ENCODE results near the gene ZNF500. TPM values are rescaled to one million over a fixed set of nuclear protein-coding genes. Genes with fewer than 3 reads are reported as not detected.
"Not testable (repeated sequence)": the region's sequence is repeated elsewhere in the genome, so short reads cannot be mapped to it uniquely, and the experiment has no call there.

ZNF500 gene
- total RNA-seq, 1 experiment from 2014 or later: 8.1 TPM

DNA sequence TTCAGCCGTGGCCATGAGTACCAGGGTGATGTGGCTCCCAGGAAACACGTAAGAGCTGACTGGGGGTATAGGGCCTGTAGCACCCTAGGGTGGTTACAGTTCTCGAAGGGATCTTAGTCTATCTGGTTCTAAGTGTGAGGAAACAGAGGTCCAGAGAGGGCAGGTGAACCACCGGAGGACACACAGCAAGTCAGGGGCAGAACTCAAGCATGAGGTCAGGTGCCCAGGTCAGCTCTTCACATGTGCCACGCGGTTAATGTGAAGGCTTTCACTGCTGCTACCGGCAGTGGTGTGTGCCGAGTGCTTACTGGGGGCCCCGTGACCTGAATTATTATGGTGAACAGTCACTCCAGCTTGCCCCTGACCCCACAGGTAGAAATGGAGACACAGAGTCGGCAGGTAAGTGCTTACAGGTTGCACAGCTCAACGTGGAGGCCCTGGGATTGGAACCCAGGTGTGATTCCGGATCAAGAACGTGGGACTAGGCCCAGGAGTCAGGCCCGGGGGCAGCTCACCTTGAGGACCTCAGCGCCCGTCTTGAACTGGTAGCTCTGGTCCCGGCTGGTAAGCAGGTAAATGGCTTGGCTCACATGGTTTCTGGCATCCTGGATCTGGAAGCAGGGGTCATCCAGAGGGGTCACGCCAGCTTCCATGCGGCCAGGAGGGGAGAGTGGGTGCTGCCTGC lies 32.4 kb upstream of the ZNF500 start:
- no peak for DNase-seq (ENCODE audit: low read depth, low spot score)
- in situ Hi-C loops (cut with HindIII; ENCODE audit: low pct_unique_long_range_greater_than_20kb, low sequenced_read_pairs): no loop called here

DNA sequence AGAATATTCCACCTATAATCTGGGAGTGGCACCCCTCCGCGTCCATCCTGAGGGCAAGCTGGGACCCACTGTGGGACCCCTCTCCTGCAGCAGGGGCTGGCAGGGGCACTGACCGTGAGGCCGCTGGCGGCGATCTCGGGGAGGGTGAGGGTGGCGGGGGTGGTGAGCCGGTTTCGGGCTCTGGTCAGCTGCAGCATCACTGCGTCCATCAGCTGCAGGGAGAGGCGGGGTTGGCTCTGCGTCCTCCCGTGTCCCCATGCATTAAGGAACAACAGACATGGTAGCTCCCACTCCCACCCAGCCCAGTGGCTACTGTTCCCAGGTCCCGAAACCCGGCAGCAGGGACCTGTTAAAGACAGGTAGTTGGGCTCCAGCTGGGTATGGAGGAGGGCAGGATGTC lies 31.5 kb upstream of the ZNF500 start:
- no peak for DNase-seq (ENCODE audit: low read depth, low spot score)
- in situ Hi-C loops (cut with HindIII; ENCODE audit: low pct_unique_long_range_greater_than_20kb, low sequenced_read_pairs): no loop called here

DNA sequence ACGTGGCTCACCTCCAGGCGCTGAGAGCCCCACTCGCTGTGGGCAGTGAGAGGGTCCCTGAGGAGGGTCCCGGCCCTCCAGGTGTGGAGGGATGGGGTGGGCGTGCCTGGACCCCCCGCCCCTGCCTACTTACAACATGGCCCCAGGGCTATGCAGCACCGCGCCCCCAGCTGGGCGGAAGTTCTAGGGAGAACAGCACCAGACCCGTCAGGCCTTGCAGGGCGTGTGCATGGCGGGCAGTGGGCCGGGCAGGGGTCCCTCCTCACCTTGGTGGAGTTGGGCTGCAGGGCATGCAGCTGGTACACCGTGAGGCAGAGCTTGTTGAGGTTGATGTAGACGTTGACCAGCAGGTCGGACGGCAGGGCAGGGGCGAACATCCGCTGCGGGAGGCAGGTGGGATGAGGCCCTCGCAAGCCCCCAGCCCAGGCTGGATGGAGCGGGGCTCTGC lies 30.9 kb upstream of the ZNF500 start:
- no peak for DNase-seq (ENCODE audit: low read depth, low spot score)
- in situ Hi-C loops (cut with HindIII; ENCODE audit: low pct_unique_long_range_greater_than_20kb, low sequenced_read_pairs): no loop called here

DNA sequence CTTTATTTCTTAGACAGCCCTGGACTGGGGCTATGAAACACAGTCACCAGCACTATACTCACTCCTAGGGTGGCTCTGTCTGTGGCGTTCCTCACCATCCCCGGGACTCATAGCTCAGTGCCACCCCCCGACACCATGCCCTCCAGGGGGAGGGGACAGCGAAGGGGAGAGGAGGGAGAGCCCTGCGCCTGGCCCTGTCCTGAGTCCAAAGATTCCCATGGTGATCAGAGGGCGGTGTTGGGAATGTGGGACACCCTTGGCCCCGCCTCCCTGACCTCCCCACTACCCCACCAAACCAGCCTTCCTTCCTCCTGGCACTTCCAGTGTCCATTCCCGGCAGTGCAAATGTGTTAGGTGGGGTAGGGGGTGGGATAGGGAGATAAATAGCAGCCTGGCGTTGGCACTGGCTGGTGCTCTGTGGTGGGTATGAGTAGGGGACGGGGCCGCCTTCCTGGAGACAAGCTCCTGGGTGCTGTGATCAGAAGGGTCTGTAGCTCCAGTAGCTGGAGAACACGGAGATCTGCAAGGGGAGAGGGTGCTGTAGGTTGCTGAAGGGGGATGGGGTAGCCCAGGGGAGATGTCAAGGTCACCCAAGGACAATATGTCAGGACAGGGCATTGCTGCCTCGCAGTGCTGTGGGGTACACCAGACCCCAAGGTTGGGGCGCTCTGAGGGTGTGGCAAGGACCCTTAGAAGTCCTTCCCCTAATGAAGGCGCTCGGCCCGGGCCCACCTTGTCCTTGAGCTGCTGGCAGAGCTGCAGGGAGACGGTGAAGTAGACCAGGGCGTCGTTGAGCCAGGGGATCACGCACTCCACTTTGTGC lies 30.2 kb upstream of the ZNF500 start:
- no peak for DNase-seq (ENCODE audit: low read depth, low spot score)
- in situ Hi-C loops (cut with HindIII; ENCODE audit: low pct_unique_long_range_greater_than_20kb, low sequenced_read_pairs): no loop called here

DNA sequence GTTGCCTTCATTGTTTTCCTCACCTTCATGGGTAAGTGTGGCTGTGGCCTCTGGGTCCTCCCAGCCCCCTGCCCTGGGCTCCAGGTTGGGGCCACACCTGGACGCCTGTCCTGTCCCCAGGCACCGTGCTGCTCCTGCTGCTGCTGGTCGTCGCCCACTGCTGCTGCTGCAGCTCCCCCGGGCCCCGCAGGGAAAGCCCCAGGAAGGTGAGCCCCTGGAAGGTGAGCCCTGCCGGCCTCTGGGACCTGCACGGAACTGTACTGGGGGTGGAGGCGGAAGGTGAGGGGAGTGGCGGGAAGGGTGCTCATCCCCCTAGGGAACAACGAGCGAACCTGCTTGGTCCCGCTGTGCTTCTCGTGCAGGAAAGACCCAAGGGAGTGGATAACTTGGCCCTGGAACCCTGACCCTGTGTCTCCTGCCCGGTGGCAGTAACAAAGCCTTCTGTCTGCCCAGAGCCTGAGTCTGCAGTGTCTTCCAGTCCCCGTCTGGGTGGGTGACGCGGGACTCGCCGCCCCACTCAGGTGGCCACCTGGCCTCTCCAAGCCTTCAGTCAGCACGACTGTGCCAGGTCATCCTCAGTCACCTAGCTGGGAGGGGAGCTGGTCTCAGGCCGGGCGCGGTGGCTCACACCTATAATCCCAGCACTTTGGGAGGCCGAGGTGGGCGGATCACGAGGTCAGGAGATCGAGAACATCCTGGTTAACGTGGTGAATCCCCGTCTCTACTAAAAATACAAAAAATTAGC lies 29.0 kb upstream of the ZNF500 start:
- no peak for DNase-seq (ENCODE audit: low read depth, low spot score)
- in situ Hi-C loops (cut with HindIII; ENCODE audit: low pct_unique_long_range_greater_than_20kb, low sequenced_read_pairs): no loop called here

DNA sequence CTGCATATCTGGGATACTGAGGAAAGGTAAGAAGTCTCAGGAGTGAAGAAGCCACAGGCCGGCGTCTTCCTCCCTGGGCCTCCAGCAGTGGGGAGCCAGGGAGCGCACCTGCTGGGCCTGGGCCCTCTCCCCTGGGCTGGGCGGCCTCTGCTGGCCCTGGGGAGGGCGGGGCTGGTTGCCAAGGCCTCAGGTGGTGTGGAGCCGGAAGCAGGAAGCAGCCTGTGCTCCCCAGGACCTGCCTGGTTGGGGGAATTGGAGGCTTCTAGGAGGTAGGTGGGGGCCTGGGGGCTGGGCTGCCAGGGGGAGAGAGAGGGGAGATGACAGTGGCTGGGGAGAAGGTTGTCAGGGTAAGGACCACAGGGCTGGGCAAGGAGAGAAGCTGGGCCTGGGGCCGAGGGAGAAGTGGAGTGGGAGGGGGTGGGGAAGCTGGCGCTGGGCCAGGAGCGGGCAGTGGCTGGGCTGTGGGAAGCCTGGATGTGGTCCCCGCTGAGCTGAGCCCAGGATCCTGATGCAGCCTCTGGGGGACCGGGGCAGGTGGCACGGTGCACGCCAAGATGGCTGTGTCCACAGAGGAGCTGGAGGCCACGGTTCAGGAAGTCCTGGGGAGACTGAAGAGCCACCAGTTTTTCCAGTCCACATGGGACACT lies 28.3 kb upstream of the ZNF500 start, which contains the start of gene SMIM22:
Gene SMIM22 (plus strand): TSS at position 189 of the 647 bp plus-strand sequence. CDS start 366 bp downstream, at position 555.
- DNase-seq (ENCODE audit: low read depth, low spot score): no peak
- in situ Hi-C loops (cut with HindIII; ENCODE audit: low pct_unique_long_range_greater_than_20kb, low sequenced_read_pairs): no loop called here

DNA sequence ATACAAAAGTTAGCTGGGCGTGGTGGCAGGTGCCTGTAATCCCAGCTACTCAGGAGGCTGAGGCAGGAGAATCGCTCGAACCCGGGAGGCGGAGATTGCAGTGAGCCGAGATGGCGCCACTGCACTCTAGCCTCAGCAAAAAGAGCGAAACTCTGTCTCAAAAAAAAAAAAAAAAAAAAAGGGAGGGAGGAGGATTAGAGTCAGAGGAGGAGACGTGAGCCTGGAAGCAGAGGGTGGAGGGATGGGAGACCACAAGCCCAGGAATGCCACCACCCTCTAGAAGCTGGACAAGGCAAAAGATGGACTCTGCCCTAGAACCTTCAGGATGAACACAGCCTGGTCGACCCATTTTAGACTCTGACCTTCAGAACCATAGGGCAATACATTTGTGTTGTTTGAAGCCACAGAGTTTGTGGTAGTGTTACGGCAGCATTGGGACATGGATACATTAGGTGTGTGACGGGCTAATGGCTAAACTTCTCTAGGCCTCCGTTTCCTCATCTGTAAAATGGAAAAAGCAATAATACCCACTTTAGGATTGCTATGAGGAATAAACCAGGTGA lies 26.1 kb upstream of the ZNF500 start:
- DNase-seq (ENCODE audit: low read depth, low spot score): no peak
- in situ Hi-C loops (cut with HindIII; ENCODE audit: low pct_unique_long_range_greater_than_20kb, low sequenced_read_pairs): no loop called here

DNA sequence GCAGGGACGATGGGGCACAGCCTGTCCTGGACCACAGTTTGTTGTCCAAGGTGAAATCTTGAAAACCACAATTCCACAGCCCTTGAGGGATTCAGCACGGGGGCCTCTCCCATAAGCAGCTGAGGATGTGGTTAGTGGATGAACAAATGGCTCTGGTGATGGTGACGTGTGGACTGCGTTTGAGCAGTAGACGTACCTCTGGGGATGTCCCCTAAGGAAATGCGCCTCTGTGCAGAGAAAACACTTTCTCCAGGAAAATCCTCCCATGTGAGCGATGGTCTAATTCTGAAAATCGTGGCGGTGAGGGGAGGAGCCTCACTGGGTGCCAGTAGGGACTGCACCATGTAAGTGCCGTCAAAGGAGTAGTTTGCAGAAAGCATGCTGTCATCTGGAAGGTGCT lies 23.9 kb upstream of the ZNF500 start:
- in situ Hi-C loops (cut with HindIII; ENCODE audit: low pct_unique_long_range_greater_than_20kb, low sequenced_read_pairs): no loop called here
- DNase-seq (ENCODE audit: low read depth, low spot score): no peak

DNA sequence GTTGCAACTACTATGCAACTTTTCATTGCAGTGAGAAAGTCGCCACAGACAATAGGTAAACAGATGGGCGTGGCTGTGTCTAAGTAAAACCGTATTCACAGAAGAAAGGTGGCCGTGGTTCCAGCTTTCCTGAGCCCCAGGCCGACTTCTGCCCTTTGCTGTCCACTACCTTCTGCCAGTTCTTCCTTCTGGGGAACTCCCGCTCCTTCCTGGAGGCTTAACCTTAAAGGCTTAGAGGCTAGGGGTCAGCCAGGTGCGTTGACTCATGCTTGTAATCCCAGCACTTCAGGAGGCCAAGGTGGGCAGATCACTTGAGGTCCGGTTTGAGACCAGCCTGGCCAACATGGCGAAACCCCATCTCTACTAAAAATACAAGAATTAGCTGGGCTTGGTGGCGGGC lies 23.3 kb upstream of the ZNF500 start:
- no peak for DNase-seq (ENCODE audit: low read depth, low spot score)
- in situ Hi-C loops (cut with HindIII; ENCODE audit: low pct_unique_long_range_greater_than_20kb, low sequenced_read_pairs): no loop called here

DNA sequence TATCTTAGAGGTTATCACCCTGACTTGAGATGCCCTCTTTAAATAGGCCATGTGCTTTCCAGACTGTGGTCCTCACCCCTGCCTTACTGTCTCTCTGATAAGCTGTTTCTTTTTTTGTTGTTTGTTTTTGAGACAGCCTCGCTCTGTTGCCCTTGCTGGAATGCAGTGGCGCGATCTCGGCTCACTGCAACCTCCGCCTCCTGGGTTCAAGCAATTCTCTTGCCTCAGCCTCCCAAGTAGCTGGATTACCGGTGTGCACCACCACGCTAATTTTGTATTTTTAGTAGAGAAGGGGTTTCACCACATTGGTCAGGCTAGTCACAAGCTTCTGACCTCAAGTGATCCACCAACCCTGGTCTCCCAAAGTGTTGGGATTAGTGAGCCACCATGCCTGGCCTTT lies 21.9 kb upstream of the ZNF500 start:
- no peak for DNase-seq (ENCODE audit: low read depth, low spot score)
- in situ Hi-C loops (cut with HindIII; ENCODE audit: low pct_unique_long_range_greater_than_20kb, low sequenced_read_pairs): no loop called here

DNA sequence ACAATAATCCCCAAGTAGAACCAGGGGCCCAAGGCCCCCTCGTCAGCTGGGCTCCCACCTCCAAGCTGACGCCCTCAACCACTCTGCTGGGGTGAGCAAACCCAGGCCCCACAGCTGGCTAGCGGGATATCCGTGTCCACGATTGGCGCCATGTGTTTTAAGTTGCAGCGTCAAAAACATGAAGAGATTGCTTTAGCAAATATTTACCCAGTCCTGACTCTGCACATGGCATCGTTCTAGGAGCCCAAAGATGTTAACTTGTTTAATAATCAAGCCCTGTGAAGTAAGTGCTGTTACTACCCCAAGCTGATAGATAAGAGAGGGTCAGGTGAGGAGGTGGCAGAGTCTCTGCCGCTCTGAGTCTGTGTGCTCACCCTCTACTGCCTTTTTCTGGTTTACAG lies 21.5 kb upstream of the ZNF500 start:
- no peak for DNase-seq (ENCODE audit: low read depth, low spot score)
- in situ Hi-C loops (cut with HindIII; ENCODE audit: low pct_unique_long_range_greater_than_20kb, low sequenced_read_pairs): no loop called here

DNA sequence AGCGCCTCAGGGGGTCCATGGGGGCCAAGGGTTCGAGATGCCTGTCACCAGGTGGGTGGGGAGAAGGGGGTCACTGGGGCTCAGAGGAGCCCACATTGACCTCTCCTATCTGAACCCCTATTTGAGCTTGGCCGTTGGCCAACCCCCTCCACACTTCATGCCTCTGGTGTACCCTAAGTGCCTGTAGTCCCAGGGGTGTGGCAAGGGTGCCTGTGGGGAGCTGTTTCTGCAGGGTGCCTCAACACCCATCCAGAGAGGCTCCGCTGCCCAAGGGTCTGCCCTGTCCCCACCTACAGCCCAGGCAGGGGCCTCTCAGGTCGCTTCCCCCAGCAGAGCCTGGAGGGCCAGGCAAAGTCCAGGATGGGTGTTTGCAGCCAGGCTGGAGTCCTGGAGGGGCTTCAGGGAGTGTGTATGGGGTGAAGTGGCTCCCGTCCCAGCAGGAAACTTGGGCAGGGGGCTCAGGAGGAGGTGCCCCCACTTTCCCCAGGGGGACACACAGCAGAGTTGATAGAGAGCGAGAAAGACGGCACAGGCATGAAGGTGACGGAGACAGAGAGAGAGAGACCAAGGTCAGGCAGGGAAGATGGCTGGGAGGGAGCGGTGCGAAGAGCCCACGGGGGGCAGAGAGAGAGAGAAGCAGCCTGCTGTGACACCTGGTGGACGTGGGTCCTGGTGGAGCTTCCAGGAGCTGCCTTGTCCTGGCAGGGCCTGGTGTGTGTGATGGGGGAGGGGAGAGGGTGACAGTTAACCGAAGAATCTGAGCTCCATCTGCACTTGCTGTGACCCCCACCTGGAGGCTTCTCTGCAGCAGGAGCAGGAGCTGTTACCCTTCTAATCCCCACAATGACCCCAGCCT lies 20.9 kb upstream of the ZNF500 start, which contains the start of gene SEPTIN12:
Gene SEPTIN12 (minus strand): TSS at position 719 of the 856 bp plus-strand sequence. CDS start 700 bp downstream, at position 19.
- no peak for DNase-seq (ENCODE audit: low read depth, low spot score)
- in situ Hi-C loops (cut with HindIII; ENCODE audit: low pct_unique_long_range_greater_than_20kb, low sequenced_read_pairs): no loop called here

DNA sequence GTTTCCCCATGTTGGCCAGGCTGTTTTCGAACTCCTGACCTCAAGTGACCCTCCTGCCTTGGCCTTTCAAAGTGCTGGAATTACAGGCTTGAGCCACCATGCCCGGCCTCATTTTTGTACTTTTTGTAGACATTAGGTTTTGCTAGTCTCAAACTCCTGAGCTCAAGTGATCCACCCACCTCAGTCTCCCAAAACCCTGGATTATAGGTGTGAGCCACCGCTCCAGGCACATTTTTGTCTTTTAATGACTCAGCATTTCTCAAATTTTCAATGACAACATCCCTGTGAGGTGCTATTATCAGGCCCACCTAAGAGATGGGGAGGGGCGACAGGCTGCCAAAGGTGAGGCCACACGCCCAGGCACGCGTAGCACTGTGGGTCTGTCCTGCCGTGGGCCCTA lies 20.1 kb upstream of the ZNF500 start:
- in situ Hi-C loops (cut with HindIII; ENCODE audit: low pct_unique_long_range_greater_than_20kb, low sequenced_read_pairs): no loop called here
- DNase-seq (ENCODE audit: low read depth, low spot score): no peak

DNA sequence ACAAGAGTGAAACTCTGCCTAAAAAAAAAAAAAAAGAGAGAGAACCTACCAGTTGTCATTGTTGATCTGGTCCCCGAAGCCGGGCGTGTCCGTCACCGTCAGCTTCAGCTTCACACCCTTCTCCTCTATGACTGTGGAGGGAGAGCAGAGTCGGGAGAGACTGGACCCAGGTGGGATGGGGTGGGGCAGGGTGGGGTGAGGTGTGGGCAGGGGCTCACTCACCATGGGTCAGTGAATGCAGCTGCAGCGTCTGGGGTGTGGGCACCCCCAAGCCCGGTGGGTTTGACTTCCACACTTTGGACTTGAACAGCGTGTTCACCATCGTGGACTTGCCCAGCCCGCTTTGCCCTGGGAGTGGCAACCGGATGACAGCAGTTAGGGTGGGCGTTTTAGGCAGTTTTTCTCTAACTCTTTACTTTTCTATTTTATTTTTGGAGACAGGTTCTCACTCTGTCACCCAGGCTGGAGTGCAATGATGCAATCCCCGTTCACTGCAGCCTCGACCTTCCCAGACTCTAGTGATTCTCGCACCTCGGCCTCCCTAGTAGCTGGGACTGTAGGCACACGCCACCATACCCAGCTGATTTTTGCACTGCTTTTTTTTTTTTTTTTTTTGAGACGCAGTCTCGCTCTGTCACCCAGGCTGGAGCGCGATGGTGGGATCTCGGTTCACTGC lies 18.9 kb upstream of the ZNF500 start:
- no peak for DNase-seq (ENCODE audit: low read depth, low spot score)
- in situ Hi-C loops (cut with HindIII; ENCODE audit: low pct_unique_long_range_greater_than_20kb, low sequenced_read_pairs): no loop called here

DNA sequence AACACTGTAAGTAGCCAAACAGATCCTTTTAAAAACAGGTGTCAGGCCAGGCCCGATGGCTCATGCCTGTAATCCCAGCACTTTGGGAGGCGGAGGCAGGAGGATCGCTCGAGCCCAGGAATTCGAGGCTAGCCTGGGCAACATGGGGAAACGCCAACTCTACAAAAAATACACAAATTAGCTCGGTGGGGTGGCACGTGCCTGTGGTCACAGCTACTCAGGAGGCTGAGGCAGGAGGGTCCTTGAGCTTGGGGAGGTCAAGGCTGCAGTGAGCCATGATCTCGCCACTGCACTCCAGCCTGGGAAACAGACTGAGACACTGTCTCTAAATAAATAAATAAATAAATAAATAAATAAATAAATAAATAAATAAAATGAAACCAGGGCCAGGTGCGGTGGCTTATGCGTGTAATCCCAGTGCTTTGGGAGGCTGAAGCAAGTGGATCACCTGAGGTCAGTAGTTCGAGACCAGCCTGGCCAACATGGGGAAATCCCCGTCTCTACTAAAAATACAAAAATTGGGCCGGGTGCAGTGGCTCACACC lies 17.6 kb upstream of the ZNF500 start:
- in situ Hi-C loops (cut with HindIII; ENCODE audit: low pct_unique_long_range_greater_than_20kb, low sequenced_read_pairs); DNase-seq (ENCODE audit: low read depth, low spot score): not testable (repeated sequence)

DNA sequence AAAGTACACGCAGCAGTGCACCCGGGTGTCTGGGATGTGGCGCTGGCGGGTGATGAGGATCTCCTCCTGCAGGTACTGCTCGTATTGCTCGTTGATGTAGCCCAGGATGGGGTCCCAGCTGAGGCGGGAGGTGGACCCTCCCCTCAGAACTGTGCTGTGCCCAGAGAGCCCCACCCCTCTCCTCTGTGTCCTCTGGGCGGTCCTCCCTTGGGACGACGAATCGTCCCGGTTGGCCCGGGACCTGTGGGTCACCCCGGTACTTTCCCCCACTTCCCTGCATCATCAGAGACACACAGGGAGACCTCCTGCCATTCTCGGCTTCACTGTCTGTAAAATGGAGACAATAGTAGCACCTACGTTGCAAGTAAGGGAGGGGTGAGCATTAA lies 17.0 kb upstream of the ZNF500 start:
- DNase-seq (ENCODE audit: low read depth, low spot score): no peak
- in situ Hi-C loops (cut with HindIII; ENCODE audit: low pct_unique_long_range_greater_than_20kb, low sequenced_read_pairs): no loop called here
